HG02610 (cell line): ENCODE results near the gene EDEM2.
"Not testable (repeated sequence)": the region's sequence is repeated elsewhere in the genome, so short reads cannot be mapped to it uniquely, and the experiment has no call there.

ENCODE experiments used
- ATAC-seq: cut with Tn5 transposase; IDR thresholded peaks from one replicate; pipeline ENCODE4 v1.9.1; 2021; ENCODE audit warnings: mild to moderate bottlenecking, moderate library complexity; ENCODE audit not compliant: unreplicated experiment

The EDEM2 gene

GRCh38 chr20:35133735-35134134, 13.4 kb downstream of the EDEM2 start:
- ATAC-seq, result no peak

GRCh38 chr20:35133031-35133430, 14.1 kb downstream of the EDEM2 start:
- ATAC-seq, result no peak

- ATAC-seq, result no peak
Observed at GRCh38 chr20:35131934-35132333, 15.2 kb downstream of the EDEM2 start.

- ATAC-seq, result no peak
Observed at GRCh38 chr20:35129647-35130069, 17.5 kb downstream of the EDEM2 start.

GRCh38 chr20:35125753-35126152, 21.4 kb downstream of the EDEM2 start:
- ATAC-seq, result no peak

- no peak for ATAC-seq
Observed at GRCh38 chr20:35122756-35123405, 24.3 kb downstream of the EDEM2 start.

GRCh38 chr20:35121186-35121585, 25.9 kb downstream of the EDEM2 start:
- ATAC-seq, result no peak

GRCh38 chr20:35120012-35120701, 27.0 kb downstream of the EDEM2 start:
- ATAC-seq, result no peak

GRCh38 chr20:35117629-35118028, 29.5 kb downstream of the EDEM2 start:
- ATAC-seq, result no peak

GRCh38 chr20:35117196-35117595, 29.9 kb downstream of the EDEM2 start:
- ATAC-seq, result no peak

- no peak for ATAC-seq
Observed at GRCh38 chr20:35116258-35116657, 30.9 kb downstream of the EDEM2 start.

GRCh38 chr20:35115606-35116005, 31.5 kb downstream of the EDEM2 start:
- ATAC-seq, result no peak

- not testable (repeated sequence) for ATAC-seq
Observed at GRCh38 chr20:35112276-35112675, 34.9 kb downstream of the EDEM2 start.

GRCh38 chr20:35111141-35111888, 35.8 kb downstream of the EDEM2 start:
- no peak for ATAC-seq

GRCh38 chr20:35108921-35109320, 38.2 kb downstream of the EDEM2 start:
- ATAC-seq, result no peak

GRCh38 chr20:35106827-35107380, 40.2 kb downstream of the EDEM2 start:
- no peak for ATAC-seq

- ATAC-seq, result no peak
Observed at GRCh38 chr20:35104685-35105295, 42.3 kb downstream of the EDEM2 start.

GRCh38 chr20:35101620-35102019, 45.5 kb downstream of the EDEM2 start:
- no peak for ATAC-seq

GRCh38 chr20:35093267-35093884, 53.8 kb downstream of the EDEM2 start:
- ATAC-seq, result no peak

GRCh38 chr20:35092524-35093266, 54.4 kb downstream of the EDEM2 start, which contains the start of gene TRPC4AP:
Gene TRPC4AP (minus strand): TSS chr20:35092807. CDS start chr20:35092781, 26 bp downstream.
- ATAC-seq, result peak; percentile 93
